GM12891 (cell line): Measurements from ENCODE around the gene ASIC1.
"Not testable (repeated sequence)": the region's sequence is repeated elsewhere in the genome, so short reads cannot be mapped to it uniquely, and the experiment has no call there.

Experiments used
- DNase-seq: peaks from one replicate; pipeline ENCODE4 v3.0.0; 2011; ENCODE audit warnings: low spot score; ENCODE audit not compliant: insufficient read length
- FAIRE-seq: peaks from 2 replicates; lab custom pipeline; 2011; peaks lifted over from hg19 to GRCh38; lab: Jason Lieb, UNC
- PAX5 ChIP-seq: IDR thresholded peaks from 2 replicates; pipeline ENCODE4 v1.6.1; 2011; ENCODE audit warnings: low read length, moderate library complexity, mild to moderate bottlenecking; ENCODE audit not compliant: insufficient read depth, severe bottlenecking
- POLR2A ChIP-seq: IDR thresholded peaks from 2 replicates; pipeline ENCODE4 v1.6.1; 2011; ENCODE audit warnings: low read depth, low read length, control low read depth
- POLR2AphosphoS5 ChIP-seq: IDR thresholded peaks from 2 replicates; pipeline ENCODE4 v1.6.1; 2011; ENCODE audit warnings: low read depth, low read length, control low read depth
- POU2F2 ChIP-seq: IDR thresholded peaks from 2 replicates; pipeline ENCODE4 v1.6.1; 2011; ENCODE audit warnings: low read depth, mild to moderate bottlenecking, control low read depth, low read length, moderate library complexity
- SPI1 ChIP-seq: IDR thresholded peaks from 2 replicates; pipeline ENCODE4 v1.6.1; 2011; ENCODE audit warnings: low read depth, low read length, control low read depth
- TAF1 ChIP-seq: IDR thresholded peaks from 2 replicates; pipeline ENCODE4 v1.6.1; 2011; ENCODE audit warnings: low read depth, low read length, control low read depth

ASIC1 gene

DNA sequence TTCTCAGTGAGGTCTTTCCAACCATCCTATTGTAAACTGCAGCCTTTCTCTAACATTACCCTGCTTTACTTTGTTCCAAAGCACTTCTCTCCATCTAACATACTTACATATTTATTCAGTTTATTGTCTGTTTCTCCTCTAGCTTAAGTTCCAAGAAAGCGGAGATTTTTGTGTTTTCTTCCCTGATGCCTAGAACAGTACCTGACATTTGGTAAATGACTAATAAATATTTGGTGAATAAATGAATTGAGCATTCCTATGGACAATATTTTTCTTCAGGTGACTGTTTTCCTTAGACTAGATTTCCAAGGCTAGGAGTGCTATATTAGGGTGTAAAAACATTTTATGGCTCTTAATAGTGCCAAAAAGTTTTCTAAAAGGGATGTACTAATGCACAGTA lies 34.5 kb upstream of the ASIC1 start:
- DNase-seq, result no peak
- TF ChIP-seq POLR2A (no peak), PAX5 (no peak), POLR2AphosphoS5 (no peak), POU2F2 (no peak), SPI1 (no peak), TAF1 (no peak)
- FAIRE-seq, result no peak

GRCh38 chr12:50024227-50024626 lies 33.2 kb upstream of the ASIC1 start:
- FAIRE-seq, result no peak
- no peak for DNase-seq
- no peak for TF ChIP-seq TAF1
- TF ChIP-seq POU2F2, result no peak
- TF ChIP-seq POLR2A, result no peak
- no peak for TF ChIP-seq PAX5
- TF ChIP-seq POLR2AphosphoS5, result no peak
- TF ChIP-seq SPI1, result no peak

DNA sequence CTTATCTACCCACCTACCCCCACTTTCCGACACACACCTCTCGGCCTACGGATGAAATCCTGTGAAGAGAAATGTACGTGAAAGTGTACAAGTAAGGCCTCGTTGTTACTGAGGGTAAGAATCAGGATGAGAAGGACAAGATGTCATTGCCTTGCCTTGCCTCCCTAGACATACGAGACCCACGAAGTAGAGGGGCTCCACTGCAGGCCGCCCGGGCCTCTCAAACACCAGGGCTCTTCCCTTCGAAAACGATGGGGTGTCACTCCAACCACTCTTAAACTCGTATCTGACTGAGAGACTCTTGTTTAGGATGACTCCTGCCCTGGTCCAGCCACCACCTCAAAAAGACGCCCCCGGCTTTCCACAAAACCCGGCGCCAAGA lies 32.6 kb upstream of the ASIC1 start:
- TF ChIP-seq POLR2A (no peak), PAX5 (no peak), POLR2AphosphoS5 (no peak), SPI1 (no peak)
- FAIRE-seq (peak; percentile 71), DNase-seq (no peak)

- FAIRE-seq, result peak; percentile 98
- DNase-seq, result peak; percentile 85
- TF ChIP-seq TAF1 (peak; percentile 77; the same call in 1 of the 2 replicates), POU2F2 (peak; percentile 59; the same call in 1 of the 2 replicates), POLR2A (peak; percentile 80), SPI1 (no peak), POLR2AphosphoS5 (peak; percentile 62; the same call in 1 of the 2 replicates)
Observed at GRCh38 chr12:50025187-50026059, 32.0 kb upstream of the ASIC1 start, which contains the start of gene RACGAP1. TSS of gene RACGAP1 (minus strand) at chr12:50025494. CDS start at chr12:50016715, 8,779 bp downstream.

DNA sequence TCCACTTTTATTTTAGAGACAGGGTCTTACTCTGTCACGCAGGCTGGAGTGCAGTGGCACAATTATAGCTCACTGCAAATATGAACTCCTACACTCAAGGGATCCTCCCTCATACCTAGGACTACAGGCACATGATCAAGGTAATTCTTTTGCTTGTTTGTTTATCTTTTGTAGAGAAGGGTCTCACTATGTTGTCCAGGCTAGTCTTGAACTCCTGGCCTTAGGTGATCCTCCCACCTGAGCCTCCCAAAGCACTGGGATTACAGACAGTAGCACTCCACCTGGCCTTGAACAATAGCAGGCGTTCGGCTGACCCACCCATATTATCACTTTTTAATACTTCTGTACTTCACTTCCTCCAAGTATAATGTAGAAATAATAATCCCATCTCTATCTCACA lies 30.7 kb upstream of the ASIC1 start:
- no peak for TF ChIP-seq PAX5
- no peak for TF ChIP-seq POU2F2
- TF ChIP-seq TAF1, result no peak
- TF ChIP-seq SPI1, result no peak
- no peak for DNase-seq
- FAIRE-seq, result no peak

- FAIRE-seq, DNase-seq: not testable (repeated sequence)
Observed at GRCh38 chr12:50030449-50030848, 26.9 kb upstream of the ASIC1 start.

DNA sequence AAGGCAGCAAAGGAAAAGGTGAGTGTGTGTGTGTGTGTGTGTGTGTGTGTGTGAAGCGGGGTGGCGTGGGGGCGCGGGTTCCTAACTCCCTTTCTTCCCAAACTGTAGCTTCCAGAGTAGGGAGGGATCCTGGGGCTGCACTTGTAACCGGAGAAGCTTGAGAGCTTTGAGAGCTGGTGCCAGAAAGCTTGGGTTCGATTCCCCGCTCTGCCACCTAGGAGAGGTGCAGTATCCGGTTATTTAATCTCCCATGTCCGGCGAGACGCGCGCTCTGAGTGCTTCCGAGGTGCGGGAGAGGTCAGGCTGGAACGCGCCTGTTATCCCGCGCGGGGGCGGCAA lies 24.9 kb upstream of the ASIC1 start:
- FAIRE-seq (no peak), DNase-seq (no peak)
- TF ChIP-seq SPI1, result no peak
- TF ChIP-seq POU2F2, result no peak
- TF ChIP-seq TAF1, result no peak
- no peak for TF ChIP-seq PAX5
- TF ChIP-seq POLR2A, result no peak
- no peak for TF ChIP-seq POLR2AphosphoS5

- no peak for TF ChIP-seq POLR2AphosphoS5
- peak; percentile 74 for TF ChIP-seq SPI1
- no peak for DNase-seq
- FAIRE-seq, result peak; percentile 45
Observed at GRCh38 chr12:50032854-50033581, 24.4 kb upstream of the ASIC1 start.

DNA sequence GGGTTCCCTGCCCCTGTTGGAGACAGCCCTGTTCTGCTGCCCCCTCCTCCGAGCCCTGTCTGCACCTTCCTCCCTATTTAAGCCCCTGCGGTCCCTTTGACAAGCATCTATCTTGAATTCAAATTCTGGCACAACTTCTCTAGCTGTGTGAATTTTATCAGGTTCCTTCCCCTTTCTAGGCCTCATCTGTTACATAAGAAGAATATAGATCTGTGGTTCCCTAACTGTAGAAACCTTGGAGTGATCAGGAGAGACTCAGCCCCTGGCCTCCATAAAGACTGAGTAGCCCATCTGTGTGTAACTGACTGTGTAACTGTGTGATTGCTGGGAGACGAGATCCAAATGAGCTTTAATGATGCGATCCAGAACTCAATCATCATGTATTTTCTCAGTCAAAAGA lies 19.1 kb upstream of the ASIC1 start:
- no peak for FAIRE-seq
- no peak for DNase-seq
- no peak for TF ChIP-seq SPI1
- no peak for TF ChIP-seq PAX5
- no peak for TF ChIP-seq POU2F2
- no peak for TF ChIP-seq POLR2AphosphoS5
- TF ChIP-seq TAF1, result no peak
- no peak for TF ChIP-seq POLR2A
